GM19193 (cell line): ENCODE measurements around the gene SIPA1L3.

Source experiments
- POLR2A ChIP-seq: IDR thresholded peaks from 4 replicates; pipeline ENCODE4 v1.6.1; 2011; ENCODE audit not compliant: insufficient read depth, insufficient read length; ENCODE audit errors: extremely low read depth

SIPA1L3 gene

GRCh38 chr19:38005224-38005614, 98.2 kb downstream of the SIPA1L3 start:
- TF ChIP-seq POLR2A: no peak

DNA sequence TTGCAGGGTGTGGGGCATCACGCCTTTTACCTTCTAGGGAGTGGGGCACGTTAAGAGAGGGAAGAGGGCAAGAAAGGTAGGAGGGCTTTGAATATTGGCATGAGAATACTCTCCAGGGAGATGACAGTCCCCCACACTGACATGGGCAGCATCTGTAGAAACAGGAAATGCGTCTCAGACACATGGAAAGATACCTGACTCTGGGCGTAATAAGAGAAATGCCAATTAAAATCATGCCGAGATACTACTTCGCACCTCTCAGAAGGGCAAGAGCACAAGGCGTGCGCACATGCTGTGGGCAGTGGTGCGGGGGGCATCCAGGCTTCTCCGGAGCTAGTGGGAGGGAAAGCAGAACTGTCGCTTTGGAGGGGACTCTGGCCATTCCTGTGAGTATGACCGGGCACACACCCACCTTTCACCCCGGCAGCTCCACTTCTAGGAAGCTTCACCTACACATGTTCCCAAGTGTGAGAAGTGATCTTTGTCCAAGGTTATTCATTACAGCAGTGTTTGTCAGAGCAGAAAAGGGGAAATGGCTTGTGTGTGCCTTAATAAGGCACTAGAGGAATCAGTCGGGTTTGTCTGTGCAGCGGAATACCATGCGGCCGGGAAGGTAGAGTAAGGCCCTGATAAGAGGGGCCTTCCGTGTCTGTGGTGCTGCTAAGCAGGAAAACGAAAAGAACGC, 99.5 kb downstream of the SIPA1L3 start:
- TF ChIP-seq POLR2A: no peak

- TF ChIP-seq POLR2A: no peak
Observed at GRCh38 chr19:38009650-38010242, 102.7 kb downstream of the SIPA1L3 start.

- TF ChIP-seq POLR2A: no peak
Observed at GRCh38 chr19:38011426-38011825, 104.4 kb downstream of the SIPA1L3 start.

- TF ChIP-seq POLR2A: no peak
Observed at GRCh38 chr19:38012290-38012689, 105.3 kb downstream of the SIPA1L3 start.

DNA sequence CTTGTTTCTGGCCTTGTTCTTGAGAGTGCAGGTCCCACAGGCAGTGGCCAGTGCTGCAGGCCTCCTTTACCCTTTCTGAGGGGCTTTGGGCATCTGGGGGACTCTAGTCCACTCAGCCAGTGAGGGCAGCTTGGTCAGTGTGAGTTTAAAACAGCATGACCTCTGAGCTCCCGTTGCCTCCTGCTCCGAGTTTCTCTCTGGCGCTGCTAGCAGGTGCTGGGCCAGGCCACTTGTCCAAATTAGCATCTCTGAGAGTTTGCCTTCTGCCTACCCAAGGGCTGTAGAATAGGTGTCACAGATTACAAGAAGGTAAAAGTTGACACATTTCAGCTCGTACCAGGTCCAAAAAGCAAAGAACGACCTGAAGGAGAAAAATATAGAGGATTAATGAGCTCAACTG, 105.9 kb downstream of the SIPA1L3 start:
- TF ChIP-seq POLR2A: no peak

GRCh38 chr19:38013913-38014580, 107.0 kb downstream of the SIPA1L3 start:
- no peak for TF ChIP-seq POLR2A

DNA sequence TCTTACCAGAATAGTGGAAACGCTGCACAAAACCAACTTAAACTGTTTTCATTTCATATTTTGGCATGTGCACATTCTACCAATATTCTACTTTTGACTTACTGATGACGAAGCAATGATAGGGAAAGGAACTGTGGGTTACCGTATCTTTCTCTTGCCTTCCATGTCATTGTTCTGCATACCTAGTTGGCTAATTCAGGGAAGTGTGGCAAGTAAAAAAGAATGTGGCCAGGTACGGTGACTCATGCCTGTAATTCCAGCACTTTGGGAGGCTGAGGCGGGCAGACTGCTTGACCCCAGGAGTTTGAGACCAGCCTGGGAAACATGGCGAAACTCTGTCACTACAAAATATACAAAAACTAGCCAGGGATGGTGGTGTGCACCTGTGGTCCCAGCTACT, 108.2 kb downstream of the SIPA1L3 start:
- TF ChIP-seq POLR2A: no peak

GRCh38 chr19:38015761-38016160, 108.8 kb downstream of the SIPA1L3 start:
- TF ChIP-seq POLR2A: no peak

DNA sequence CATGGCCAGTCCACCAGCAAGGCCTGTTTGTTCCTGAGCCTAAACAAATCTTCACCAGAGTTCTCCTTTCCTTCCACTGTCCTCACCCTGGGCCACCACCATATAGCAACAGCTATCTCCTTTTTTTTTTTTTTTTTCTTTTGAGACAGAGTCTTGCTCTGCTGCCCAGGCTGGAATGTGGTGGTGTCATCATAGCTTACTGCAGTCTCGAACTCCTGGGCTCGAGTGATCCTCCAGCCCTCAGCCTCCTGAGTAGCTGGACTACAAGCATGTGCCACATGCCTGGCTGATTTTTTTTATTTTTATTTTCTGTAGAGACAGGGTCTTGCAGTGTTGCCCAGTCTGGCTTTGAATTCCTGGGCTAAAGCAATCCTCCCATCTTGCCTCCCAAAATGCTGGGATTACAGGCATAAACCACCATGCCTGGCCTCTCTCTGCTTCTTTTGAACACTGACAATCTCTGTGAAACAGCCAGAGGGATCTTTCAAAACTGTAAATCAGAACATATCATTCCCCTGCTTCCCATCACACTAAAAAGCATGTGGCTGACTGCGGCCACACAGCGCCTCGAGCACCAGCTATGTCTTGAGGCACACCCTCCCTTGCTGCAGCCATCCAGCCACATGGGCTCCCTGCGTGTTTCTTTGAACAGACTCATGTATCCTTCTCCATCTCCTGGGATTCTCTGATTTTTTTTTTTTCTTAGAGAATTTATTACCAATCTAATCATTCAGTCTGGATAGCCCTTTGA, 110.6 kb downstream of the SIPA1L3 start:
- TF ChIP-seq POLR2A: no peak

DNA sequence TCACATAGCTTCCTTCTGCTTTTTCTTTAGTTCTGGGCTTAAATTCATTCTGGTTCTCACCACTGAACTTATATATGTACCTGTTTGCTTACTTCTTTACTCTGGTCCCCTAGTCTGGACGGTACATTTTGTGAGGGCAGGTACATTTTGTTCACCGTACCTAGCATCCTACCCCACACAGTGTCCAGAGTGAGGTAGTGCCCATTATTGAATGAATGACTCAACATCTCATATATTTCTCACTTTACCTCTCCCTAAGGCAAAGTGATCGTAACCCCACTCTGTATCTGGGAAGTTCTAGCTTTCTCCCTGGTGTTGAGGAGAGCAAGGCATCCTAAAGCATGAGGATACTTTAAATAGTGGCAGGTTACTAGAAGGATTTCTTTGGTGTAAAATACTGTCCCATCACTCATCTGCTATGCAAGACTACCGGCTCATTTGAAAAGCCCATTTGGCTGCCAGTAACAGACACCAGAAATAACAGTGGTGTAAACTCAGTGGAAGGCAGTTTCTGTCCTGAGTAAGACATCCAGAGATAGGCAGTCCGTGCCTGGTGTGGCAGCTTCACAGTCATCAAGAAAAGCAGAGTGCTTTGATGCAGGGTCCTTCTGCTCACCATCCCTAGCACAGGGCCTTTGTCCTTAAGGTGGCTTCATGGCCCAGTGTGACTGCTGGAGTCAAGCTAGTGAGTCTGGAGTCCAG, 111.8 kb downstream of the SIPA1L3 start:
- TF ChIP-seq POLR2A: no peak

DNA sequence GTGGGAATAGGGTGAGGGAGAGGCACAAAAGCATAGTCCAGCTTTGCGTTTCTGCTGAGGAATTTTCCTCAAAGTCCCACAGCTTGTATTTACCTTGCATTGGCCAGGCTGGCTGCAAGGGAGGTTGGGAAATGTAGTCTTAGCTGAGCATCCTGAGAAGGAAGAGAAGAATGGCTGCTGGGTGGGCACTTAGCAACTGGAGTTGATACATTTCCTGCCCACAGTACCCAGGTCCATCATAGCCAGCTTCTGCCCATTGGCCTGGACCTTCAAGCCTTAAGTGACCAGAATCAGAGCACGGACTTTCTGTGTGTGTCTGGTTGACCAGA, 112.4 kb downstream of the SIPA1L3 start:
- no peak for TF ChIP-seq POLR2A

DNA sequence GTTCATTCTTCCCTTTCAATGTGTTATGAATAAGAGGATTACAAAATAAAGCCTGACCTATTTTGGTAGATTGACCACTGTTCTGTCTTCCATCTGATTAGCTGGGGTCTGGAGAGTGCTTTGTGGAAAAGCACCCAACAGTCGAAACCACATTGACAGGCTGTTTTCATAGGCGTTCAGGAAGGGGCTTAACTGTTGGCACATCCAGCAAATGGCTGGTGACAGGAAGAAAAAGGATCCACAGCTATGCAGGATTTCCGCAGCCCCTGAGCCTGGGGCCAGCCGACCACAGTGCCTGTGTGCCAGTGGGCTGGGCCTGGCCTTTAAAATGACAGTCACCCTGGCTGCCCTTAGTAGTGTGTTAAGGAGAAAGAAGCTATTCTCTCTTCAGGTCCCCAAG, 113.3 kb downstream of the SIPA1L3 start:
- no peak for TF ChIP-seq POLR2A

DNA sequence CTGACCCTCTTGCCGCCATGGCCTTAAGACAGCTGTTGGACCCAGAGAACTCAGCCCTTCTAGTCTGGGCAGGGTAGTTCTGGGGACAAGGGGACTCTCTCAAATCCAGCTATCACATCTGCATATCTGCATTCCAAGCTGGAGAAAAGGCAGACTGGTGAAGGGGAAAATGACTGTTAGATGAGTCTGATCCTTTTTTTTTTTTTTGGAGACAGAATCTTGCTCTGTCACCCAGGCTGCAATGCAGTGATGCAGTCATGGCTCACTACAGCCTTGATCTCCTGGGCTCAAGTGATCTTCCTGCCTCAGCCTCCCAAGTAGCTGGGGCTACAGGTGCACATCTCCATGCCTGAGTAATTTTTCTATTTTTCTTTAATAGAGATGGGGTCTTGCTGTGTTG, 114.3 kb downstream of the SIPA1L3 start:
- no peak for TF ChIP-seq POLR2A
